CD14-positive monocyte (primary cell): ENCODE data around the gene NIF3L1. TPM values are rescaled to one million over a fixed set of nuclear protein-coding genes. Genes with fewer than 3 reads are reported as not detected.

ENCODE experiments used
- DNase-seq, 3 donors: peaks; one replicate each; pipeline ENCODE4 v3.0.0-alpha.2; 2011 to 2022
- H2AFZ ChIP-seq: 2 replicates; pipeline ENCODE4 v1.6.0; 2012; ENCODE audit warnings: mild to moderate bottlenecking, low read depth, low read length, inconsistent platforms; ENCODE audit not compliant: insufficient read depth, poor library complexity, severe bottlenecking
- H3K27ac ChIP-seq, 2 donors: 1 replicate in 1 of 2; 2 replicates in 1 of 2; pipeline ENCODE4 v1.5.1; 2012 to 2013; ENCODE audit warnings: low read length in 2 of 2, control low read depth in 1 of 2, inconsistent platforms in 1 of 2, low read depth in 1 of 2, mild to moderate bottlenecking in 1 of 2
- H3K27me3 ChIP-seq, 2 donors: one replicate each; pipeline versions ENCODE4 v1.6.0 to v1.6.1; 2011 to 2013; ENCODE audit warnings: low read length in 2 of 2; ENCODE audit not compliant: control insufficient read depth in 2 of 2, insufficient read depth in 2 of 2
- H3K36me3 ChIP-seq, 2 donors: replicated peaks in 1 of 2; 1 replicate in 1 of 2; 2 replicates in 1 of 2; pipeline versions ENCODE4 v1.5.1 to v1.6.1; 2012 to 2013; ENCODE audit warnings: low read length in 2 of 2, control low read depth in 1 of 2, inconsistent platforms in 1 of 2, mild to moderate bottlenecking in 1 of 2; ENCODE audit not compliant: insufficient read depth in 2 of 2, control insufficient read depth in 1 of 2
- H3K4me1 ChIP-seq, 2 donors: 1 replicate in 1 of 2; 2 replicates in 1 of 2; pipeline versions ENCODE4 v1.5.1 to v1.6.1; 2012 to 2013; ENCODE audit warnings: low read length in 2 of 2, control low read depth in 1 of 2, inconsistent platforms in 1 of 2, mild to moderate bottlenecking in 1 of 2, moderate library complexity in 1 of 2; ENCODE audit not compliant: insufficient read depth in 2 of 2, control insufficient read depth in 1 of 2
- H3K4me2 ChIP-seq: replicated peaks from 2 replicates; pipeline ENCODE3; 2012; ENCODE audit warnings: low read length, moderate library complexity, mild to moderate bottlenecking; ENCODE audit not compliant: poor library complexity, severe bottlenecking; ENCODE audit errors: extremely low read depth
- H3K4me3 ChIP-seq, 3 experiments: fragments of 200-600 bp in 1 of 3; sonication (generic) in 1 of 3; replicated peaks in 1 of 3; 1 replicate in 2 of 3; 2 replicates in 1 of 3; pipeline ENCODE4 v1.5.1; 2011 to 2013; ENCODE audit warnings: low read length in 3 of 3, mild to moderate bottlenecking in 3 of 3, control low read depth in 2 of 3, low read depth in 2 of 3, inconsistent platforms in 1 of 3, moderate library complexity in 1 of 3
- H3K79me2 ChIP-seq: 2 replicates; pipeline ENCODE4 v1.6.0; 2012; ENCODE audit warnings: mild to moderate bottlenecking, control low read depth, inconsistent platforms, low read length, moderate library complexity; ENCODE audit not compliant: insufficient read depth
- H3K9ac ChIP-seq: 2 replicates; pipeline ENCODE4 v1.6.0; 2017; ENCODE audit warnings: low read length, mild to moderate bottlenecking; ENCODE audit not compliant: insufficient read depth, poor library complexity, severe bottlenecking
- H3K9me3 ChIP-seq, 2 donors: replicated peaks in 1 of 2; 1 replicate in 1 of 2; 2 replicates in 1 of 2; pipeline versions ENCODE4 v1.5.1 to v1.6.1; 2012 to 2013; ENCODE audit warnings: low read length in 2 of 2, control low read depth in 1 of 2; ENCODE audit not compliant: control insufficient read depth in 1 of 2, insufficient read depth in 1 of 2
- H4K20me1 ChIP-seq: 2 replicates; pipeline ENCODE4 v1.6.0; 2012; ENCODE audit warnings: mild to moderate bottlenecking, low read length, control low read depth, moderate library complexity; ENCODE audit not compliant: insufficient read depth
- H3K27ac Mint-ChIP-seq, 7 donors: one replicate each; pipeline ENCODE4 v1.8.0; 2020; ENCODE audit warnings: mild to moderate bottlenecking in 7 of 7, mixed read lengths in 7 of 7, moderate library complexity in 6 of 7, inconsistent platforms in 2 of 7
- H3K27me3 Mint-ChIP-seq, 3 donors: one replicate each; pipeline ENCODE4 v1.8.0; 2021 to 2022; ENCODE audit warnings: low read depth in 3 of 3, mild to moderate bottlenecking in 3 of 3, mixed read lengths in 3 of 3, moderate library complexity in 3 of 3, inconsistent platforms in 1 of 3
- H3K36me3 Mint-ChIP-seq, 2 donors: one replicate each; pipeline ENCODE4 v1.8.0; 2020; ENCODE audit warnings: mixed read lengths in 2 of 2, inconsistent platforms in 1 of 2, mild to moderate bottlenecking in 1 of 2
- H3K4me1 Mint-ChIP-seq: one replicate; pipeline ENCODE4 v1.8.0; 2020; ENCODE audit warnings: mild to moderate bottlenecking, mixed read lengths
- H3K4me3 Mint-ChIP-seq, 2 donors: one replicate each; pipeline ENCODE4 v1.8.0; 2020; ENCODE audit warnings: mild to moderate bottlenecking in 2 of 2, mixed read lengths in 2 of 2, moderate library complexity in 1 of 2
- H3K9me3 Mint-ChIP-seq, 7 donors: one replicate each; pipeline ENCODE4 v1.8.0; 2020 to 2022; ENCODE audit warnings: mixed read lengths in 7 of 7, mild to moderate bottlenecking in 6 of 7, moderate library complexity in 6 of 7, inconsistent platforms in 2 of 7
- WGBS: methylation state at CpG from one replicate; pipeline ENCODE4 v1.1.5; 2013; ENCODE audit warnings: missing lambda C conversion rate; ENCODE audit not compliant: insufficient coverage; 5-methylcytosine and 5-hydroxymethylcytosine counted together
- intact Hi-C, 2 donors: fragments of 100-400 bp; cut with micrococcal nuclease; formaldehyde crosslinking; loops; one replicate each; pipeline versions ENCODE4 v1.15.0 to v1.15.1; 2023
- polyA plus RNA-seq, 3 donors: library from polyadenylated mRNA; depleted of rRNA in 1 of 3; unstranded in 2 of 3; stranded (reverse) in 1 of 3; fragments of 300-500 nt in 2 of 3; fragments of >200 nt in 1 of 3; fragmentation: Illumina TruSeq in 2 of 3; gene quantifications; 1 replicate in 2 of 3; 2 replicates in 1 of 3; pipeline ENCODE4 v1.2.3, GENCODE V29; 2012 to 2021
- TF ChIP-seq, protein P1 (sequence below): fragments of 200-600 bp; IDR thresholded peaks from one replicate; pipeline ENCODE4 v1.8.0; 2022; ENCODE audit warnings: antibody characterized with exemption, mild to moderate bottlenecking

NIF3L1 gene
- polyA plus RNA-seq, 3 donors = 16.2 to 18.0 (median 16.9) TPM

DNA sequence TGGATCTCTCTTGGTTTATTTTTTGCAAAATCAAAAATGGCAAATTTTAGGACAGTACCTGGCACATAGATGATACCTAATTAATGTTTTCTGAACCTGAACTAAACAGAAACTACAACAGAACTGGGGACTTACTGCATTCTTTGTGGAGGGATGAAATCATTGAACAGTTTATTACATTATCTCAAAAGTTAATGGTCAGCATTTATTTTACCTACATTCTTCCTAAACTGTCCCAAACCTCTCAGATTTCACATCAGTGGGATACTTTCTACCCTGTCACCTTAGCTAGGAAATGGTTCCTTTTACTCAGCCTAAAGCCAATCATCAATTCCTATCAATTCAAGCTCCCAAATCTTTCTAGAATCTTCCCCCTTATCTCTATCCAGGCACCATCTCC is 10.3 kb downstream of the NIF3L1 start:
- intact Hi-C loops = loop anchor here in 1 of 2 donors (10.0 kb wide), 1 partner anchor 335 kb away; no protein-coding TSS in a partner anchor
- Histone ChIP-seq H2AFZ (no peak overlapping the region), H4K20me1 (no peaks in the 10 kb centered on the region), H3K36me3 (peaks cover 60 to 76% of the 10 kb centered on the region in 2 donors), H3K4me3 (no peak overlapping the region), H3K27me3 (no peaks in the 10 kb centered on the region), H3K9ac (no peak overlapping the region), H3K4me2 (no peak overlapping the region), H3K4me1 (peaks cover 8 to 11% of the 10 kb centered on the region in 2 donors), H3K79me2 (no peaks in the 10 kb centered on the region), H3K27ac (no peak overlapping the region), H3K9me3 (no peaks in the 10 kb centered on the region)
- TF ChIP-seq, protein P1, sequence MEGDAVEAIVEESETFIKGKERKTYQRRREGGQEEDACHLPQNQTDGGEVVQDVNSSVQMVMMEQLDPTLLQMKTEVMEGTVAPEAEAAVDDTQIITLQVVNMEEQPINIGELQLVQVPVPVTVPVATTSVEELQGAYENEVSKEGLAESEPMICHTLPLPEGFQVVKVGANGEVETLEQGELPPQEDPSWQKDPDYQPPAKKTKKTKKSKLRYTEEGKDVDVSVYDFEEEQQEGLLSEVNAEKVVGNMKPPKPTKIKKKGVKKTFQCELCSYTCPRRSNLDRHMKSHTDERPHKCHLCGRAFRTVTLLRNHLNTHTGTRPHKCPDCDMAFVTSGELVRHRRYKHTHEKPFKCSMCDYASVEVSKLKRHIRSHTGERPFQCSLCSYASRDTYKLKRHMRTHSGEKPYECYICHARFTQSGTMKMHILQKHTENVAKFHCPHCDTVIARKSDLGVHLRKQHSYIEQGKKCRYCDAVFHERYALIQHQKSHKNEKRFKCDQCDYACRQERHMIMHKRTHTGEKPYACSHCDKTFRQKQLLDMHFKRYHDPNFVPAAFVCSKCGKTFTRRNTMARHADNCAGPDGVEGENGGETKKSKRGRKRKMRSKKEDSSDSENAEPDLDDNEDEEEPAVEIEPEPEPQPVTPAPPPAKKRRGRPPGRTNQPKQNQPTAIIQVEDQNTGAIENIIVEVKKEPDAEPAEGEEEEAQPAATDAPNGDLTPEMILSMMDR = no peak
- H3K36me3 Mint-ChIP-seq = peaks cover 51 to 70% of the 10 kb centered on the region in 2 donors
- H3K4me1 Mint-ChIP-seq = peaks cover 13% of the 10 kb centered on the region
- H3K4me3 Mint-ChIP-seq = no peak overlapping the region
- H3K27me3 Mint-ChIP-seq = no peaks in the 10 kb centered on the region
- H3K9me3 Mint-ChIP-seq = no peaks in the 10 kb centered on the region
- H3K27ac Mint-ChIP-seq = peak overlapping the region in 1 of 7 donors; percentile 74
- no peak for DNase-seq

DNA sequence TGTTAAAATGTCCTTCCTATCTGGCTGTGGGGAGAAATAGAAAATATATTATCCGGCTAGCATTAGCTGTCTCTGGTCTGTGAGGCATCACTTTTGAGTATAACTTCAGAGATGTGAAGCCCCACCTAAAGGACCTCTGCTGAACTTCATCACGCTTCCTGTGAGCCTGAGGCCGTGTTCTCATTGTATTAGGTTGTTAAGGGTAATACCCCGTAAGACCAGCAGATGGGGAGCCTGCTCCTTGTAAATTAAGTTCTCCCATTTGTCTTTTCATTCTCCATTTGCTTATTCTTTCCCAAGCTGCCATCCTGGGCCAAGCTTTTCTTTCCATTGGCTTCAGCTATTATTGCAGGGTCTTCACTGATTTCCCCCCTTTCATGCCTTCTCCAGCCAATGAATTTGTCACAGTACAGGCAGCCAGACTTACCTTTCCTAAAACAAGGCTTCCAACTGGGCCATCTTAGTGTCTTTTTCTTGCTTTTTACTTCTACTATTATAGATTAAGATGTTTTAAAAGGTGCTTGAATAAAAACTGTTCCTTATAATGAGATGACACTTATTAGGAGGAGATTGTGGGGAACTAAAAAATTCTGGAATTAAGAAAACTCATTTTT is 12.4 kb downstream of the NIF3L1 start:
- H4K20me1 ChIP-seq = no peaks in the 10 kb centered on the region
- no peaks in the 10 kb centered on the region for H3K27me3 ChIP-seq
- H3K4me3 ChIP-seq = no peak overlapping the region
- H3K27me3 Mint-ChIP-seq = no peaks in the 10 kb centered on the region
- no peak overlapping the region for H3K4me2 ChIP-seq
- H3K79me2 ChIP-seq = no peaks in the 10 kb centered on the region
- H3K9me3 ChIP-seq = no peaks in the 10 kb centered on the region
- no peak overlapping the region for H3K27ac ChIP-seq
- peaks cover 40 to 52% of the 10 kb centered on the region in 2 donors for H3K36me3 Mint-ChIP-seq
- H2AFZ ChIP-seq = no peak overlapping the region
- H3K4me1 ChIP-seq = peaks cover 8 to 11% of the 10 kb centered on the region in 2 donors
- no CpG with 5 or more reads among the region's 4 CpGs for WGBS
- H3K4me1 Mint-ChIP-seq = peaks cover 13% of the 10 kb centered on the region
- H3K9me3 Mint-ChIP-seq = no peaks in the 10 kb centered on the region
- intact Hi-C loops = loop anchor here (5.0 to 10.0 kb wide), 2 partner anchors 173 to 276 kb away; partner anchors contain the start of genes HYCC2 (in 1 of the 2) and NDUFB3 (in 1 of the 2)
- peaks cover 42 to 66% of the 10 kb centered on the region in 2 donors for H3K36me3 ChIP-seq
- no peak overlapping the region for H3K9ac ChIP-seq
- TF ChIP-seq, protein P1 = peak; percentile 88
- DNase-seq = peak; percentile 75 to 79 (median 76)
- no peak overlapping the region for H3K4me3 Mint-ChIP-seq
- peak overlapping the region in 5 of 7 donors; percentile 7 to 88 (median 47) for H3K27ac Mint-ChIP-seq
